H1 (cell line): ENCODE data around the gene RBSN.
"Not testable (repeated sequence)": the region's sequence is repeated elsewhere in the genome, so short reads cannot be mapped to it uniquely, and the experiment has no call there.

Experiments
- CTCF ChIP-seq, 3 experiments: IDR thresholded peaks; 1 replicate in 2 of 3; 2 replicates in 1 of 3; pipeline versions ENCODE4 v1.5.1 to v1.6.1; 2011; ENCODE audit warnings: low read length in 3 of 3, mild to moderate bottlenecking in 3 of 3, inconsistent platforms in 2 of 3, low read depth in 1 of 3, moderate library complexity in 1 of 3; ENCODE audit not compliant: insufficient read depth in 1 of 3; ENCODE audit errors: control extremely low read depth in 1 of 3
- JUND ChIP-seq: IDR thresholded peaks from 2 replicates; pipeline ENCODE4 v1.6.1; 2011; ENCODE audit warnings: mild to moderate bottlenecking, improper control_type of control experiment, low read length
- POLR2A ChIP-seq, 2 experiments: IDR thresholded peaks; 1 replicate in 1 of 2; 2 replicates in 1 of 2; pipeline ENCODE4 v1.6.1; 2011; ENCODE audit warnings: low read depth in 2 of 2, low read length in 2 of 2, mild to moderate bottlenecking in 2 of 2; ENCODE audit errors: control extremely low read depth in 1 of 2
- YY1 ChIP-seq: IDR thresholded peaks from 2 replicates; pipeline ENCODE4 v1.6.1; 2011; ENCODE audit warnings: low read depth, mild to moderate bottlenecking, low read length

GRCh38 chr3:15136885-15137284 is 37.9 kb upstream of the RBSN start:
- not testable (repeated sequence) for TF ChIP-seq CTCF (IDR thresholded peaks at IDR 0.05; ENCODE audit: control extremely low read depth in 1 of 3, insufficient read depth in 1 of 3, low read depth in 1 of 3, low read length in 3 of 3); JUND; YY1; POLR2A (IDR thresholded peaks at IDR 0.05; ENCODE audit: control extremely low read depth in 1 of 2, low read depth in 2 of 2, low read length in 2 of 2)
